ENCODE data around the gene LRP1B. TPM values are rescaled to one million over a fixed set of nuclear protein-coding genes. Genes with fewer than 3 reads are reported as not detected.

The LRP1B gene
- total RNA-seq, 1 experiment from 2014 or later: not detected

DNA sequence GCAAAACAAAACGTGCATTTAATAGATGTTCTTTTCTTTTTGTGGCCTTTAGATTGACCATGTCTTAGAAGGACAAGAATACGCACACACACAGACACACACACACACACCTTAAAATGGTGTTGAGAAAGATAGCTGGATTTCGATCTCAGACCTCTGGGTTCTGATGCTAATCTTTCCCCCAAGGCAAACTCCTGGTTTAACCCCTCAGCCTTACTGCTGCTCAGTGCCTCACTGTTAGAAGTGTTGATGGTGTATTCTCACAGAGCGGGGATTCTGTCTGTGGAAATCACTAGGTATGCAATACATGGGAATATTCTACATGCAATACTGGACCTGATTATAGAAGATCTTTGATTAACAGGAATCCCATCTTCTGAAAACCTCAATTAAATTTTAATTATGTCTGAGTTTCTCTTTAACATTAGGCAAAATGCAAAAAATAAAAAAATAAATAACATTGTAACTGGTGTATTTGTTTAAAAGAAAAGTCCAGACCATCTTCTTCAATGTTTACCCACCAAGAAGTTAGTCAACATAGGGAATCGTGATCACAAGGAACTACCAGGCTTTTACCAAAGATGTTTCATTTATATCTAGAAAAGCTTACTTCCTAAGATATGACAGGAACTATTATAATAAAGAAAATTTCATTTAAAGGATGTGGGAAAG, 613.5 kb downstream of the LRP1B start:
- DNase-seq (ENCODE audit: low read depth): no peak

DNA sequence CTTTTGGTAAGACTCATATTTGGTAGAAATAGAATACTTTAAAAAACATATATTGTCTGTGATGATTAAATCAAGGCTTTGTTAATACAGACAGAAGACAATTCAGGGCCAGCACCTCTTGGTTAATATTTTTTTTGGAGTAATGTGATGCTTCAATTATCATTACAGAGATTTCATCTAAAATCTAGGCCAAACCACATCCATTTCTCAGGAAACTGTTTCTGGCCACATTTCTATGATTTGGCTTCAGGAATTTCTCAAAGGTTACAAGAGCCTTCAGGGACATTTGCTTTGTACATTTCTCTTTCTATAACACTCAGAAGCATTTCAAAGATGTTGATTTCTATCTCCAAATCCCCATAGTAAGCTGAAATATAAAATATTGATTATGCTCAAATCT, 614.9 kb downstream of the LRP1B start:
- no peak for DNase-seq (ENCODE audit: low read depth)

DNA sequence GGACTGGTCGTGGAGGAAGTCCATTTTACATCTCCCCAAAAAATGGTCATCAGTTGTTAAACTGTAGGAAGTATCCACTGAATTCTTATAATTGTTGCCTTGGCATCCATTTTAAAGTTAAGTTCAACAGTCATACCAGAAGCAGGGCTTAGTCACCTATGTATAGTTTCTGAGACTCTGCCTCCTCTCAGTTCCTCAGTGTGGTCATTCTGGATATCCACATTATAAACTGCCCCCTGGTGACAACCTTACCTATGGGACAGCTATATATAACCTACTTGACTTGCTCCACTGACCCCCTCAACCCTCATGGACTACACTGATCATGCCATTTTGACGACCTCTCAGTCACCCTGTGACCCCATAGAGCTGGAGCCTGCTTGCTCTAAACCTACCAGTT, 617.0 kb downstream of the LRP1B start:
- no peak for DNase-seq (ENCODE audit: low read depth)

- DNase-seq (ENCODE audit: low read depth): no peak
Measured at GRCh38 chr2:141508806-141509595, 621.8 kb downstream of the LRP1B start.

DNA sequence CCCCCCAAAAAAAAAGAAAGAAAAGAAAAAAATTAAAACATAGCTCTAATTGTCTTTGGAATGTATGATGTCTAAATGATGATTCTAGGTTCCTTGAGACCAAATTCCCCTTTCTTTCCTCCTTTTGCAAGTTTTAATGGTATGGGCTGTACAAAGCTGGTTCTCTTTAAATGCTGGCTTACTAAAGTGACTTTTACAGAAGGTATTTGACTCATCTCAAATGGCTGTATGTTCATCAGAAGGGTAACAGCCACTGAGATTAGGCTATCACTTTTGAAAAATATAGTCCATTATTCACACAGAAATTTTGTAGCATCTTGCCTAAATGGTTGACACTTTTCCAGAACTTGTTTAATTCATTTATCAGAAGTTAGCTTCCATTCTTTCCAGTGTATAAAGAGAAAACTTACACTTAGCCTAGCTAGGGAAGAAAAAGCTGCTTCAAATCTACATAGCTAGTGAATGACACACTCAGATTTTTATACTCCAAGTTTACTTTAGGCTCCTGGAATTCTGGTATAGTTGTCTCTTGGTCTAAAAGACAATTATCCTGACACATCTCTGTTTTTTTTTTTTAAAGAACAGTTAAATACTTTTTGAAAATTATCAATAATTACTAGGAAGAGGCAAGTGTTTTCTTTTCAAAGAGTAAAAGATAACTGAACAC, 622.6 kb downstream of the LRP1B start:
- no peak for DNase-seq (ENCODE audit: low read depth)

- DNase-seq (ENCODE audit: low read depth): no peak
Measured at GRCh38 chr2:141506135-141506534, 624.7 kb downstream of the LRP1B start.

DNA sequence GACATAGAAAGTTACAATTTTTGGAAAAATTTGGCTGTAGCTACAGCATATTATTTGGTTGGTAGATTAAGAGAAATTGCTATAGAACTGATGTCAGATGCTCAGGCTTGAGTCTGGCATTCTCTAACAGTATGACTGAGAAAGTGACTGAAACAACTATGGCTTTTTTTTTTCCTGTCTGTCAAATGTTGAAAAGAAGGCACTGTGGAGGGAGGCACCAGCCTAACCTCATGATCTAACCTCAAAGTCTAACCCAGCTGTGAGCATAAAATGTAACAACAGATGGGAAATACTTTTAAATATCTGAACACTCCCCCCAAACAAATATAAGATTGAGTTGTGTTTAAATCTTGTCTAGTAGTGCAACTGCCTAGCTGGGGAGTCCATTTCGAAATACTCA, 629.1 kb downstream of the LRP1B start:
- DNase-seq (ENCODE audit: low read depth): no peak

- no peak for DNase-seq (ENCODE audit: low read depth)
Measured at GRCh38 chr2:141499123-141499522, 631.7 kb downstream of the LRP1B start.

- DNase-seq (ENCODE audit: low read depth): no peak
Measured at GRCh38 chr2:141498561-141498960, 632.3 kb downstream of the LRP1B start.

- no peak for DNase-seq (ENCODE audit: low read depth)
Measured at GRCh38 chr2:141497272-141497671, 633.5 kb downstream of the LRP1B start.

- no peak for DNase-seq (ENCODE audit: low read depth)
Measured at GRCh38 chr2:141496810-141497209, 634.0 kb downstream of the LRP1B start.

DNA sequence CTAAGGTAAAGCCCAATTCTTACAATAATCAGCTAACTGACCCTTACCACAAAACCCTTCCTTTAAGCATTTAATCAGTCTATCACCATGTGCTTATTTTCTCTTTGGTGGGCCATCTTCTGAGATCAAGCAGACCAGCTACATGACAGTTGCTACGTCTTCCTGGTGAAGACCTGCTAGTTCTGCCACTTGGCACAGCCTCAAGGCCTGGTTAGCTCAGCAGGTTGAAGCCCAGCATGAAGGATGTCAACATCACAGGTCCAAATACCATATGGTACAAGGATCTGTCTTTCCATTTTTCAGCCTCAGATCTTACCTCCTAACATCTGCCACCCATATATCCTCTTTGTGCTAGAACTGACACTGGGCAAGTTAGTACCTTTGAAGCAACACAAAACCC, 636.9 kb downstream of the LRP1B start:
- DNase-seq (ENCODE audit: low read depth): no peak

GRCh38 chr2:141492816-141493215, 638.0 kb downstream of the LRP1B start:
- no peak for DNase-seq (ENCODE audit: low read depth)

- no peak for DNase-seq (ENCODE audit: low read depth)
Measured at GRCh38 chr2:141490886-141491285, 639.9 kb downstream of the LRP1B start.

GRCh38 chr2:141482697-141483096, 648.1 kb downstream of the LRP1B start:
- DNase-seq (ENCODE audit: low read depth): no peak

GRCh38 chr2:141475801-141476200, 655.0 kb downstream of the LRP1B start:
- no peak for DNase-seq (ENCODE audit: low read depth)

DNA sequence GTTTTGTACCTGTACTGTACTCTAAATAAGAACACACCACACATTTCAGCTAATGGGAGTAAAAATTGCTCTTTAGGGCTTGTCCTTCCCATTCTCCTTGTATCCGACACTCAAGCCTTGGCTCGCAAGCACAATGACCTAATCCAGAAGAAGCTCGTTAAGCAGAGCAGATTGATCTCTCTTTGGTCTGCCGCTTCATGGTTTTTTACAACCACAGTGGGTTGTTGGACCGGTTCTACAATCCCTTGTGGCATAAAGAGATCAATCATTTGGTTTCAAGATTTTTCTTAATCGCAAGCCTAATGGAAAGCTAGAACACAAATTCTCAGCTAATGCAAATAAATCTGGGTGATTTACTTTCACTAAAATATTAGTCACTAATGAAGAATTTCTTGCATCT, 662.1 kb downstream of the LRP1B start:
- DNase-seq (ENCODE audit: low read depth): no peak

DNA sequence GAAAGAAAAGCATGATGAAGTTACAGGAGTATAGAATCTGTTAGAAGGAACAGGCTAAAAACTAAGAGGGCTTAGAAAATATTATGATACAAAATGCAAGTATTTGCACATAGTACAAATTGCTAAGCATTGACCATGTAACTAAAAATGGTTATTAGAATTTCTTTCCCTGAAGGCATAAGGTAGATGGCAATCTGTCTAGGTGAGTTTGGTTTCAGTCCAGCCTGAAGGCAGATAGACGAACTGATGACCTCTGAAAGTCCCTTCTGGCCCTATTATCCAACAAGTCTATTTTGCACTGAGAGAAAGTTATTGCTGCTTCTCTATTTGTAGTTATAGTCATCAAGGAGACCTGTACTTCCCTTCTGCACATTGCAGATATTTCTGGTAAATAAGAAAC, 663.5 kb downstream of the LRP1B start:
- no peak for DNase-seq (ENCODE audit: low read depth)

DNA sequence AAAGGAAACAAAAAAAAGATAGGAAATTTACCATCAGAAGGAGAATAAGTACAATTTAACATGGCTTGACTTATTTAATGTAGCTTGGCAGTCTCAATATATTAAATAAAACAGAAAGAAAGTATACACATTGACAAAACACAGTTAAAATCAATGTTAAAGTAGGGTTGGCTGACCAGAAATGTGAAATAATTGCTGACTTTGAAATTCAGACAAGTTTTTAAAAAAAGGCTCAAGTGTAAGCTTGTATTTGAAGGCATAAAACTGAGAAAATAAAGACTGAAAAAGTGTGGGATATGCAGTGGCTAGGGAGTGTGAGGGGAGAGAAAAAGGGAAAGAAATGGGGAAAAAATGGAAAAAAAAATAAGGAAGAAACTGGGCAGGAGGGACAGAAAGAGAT, 665.8 kb downstream of the LRP1B start:
- no peak for DNase-seq (ENCODE audit: low read depth)

- no peak for DNase-seq (ENCODE audit: low read depth)
Measured at GRCh38 chr2:141458351-141458750, 672.5 kb downstream of the LRP1B start.

DNA sequence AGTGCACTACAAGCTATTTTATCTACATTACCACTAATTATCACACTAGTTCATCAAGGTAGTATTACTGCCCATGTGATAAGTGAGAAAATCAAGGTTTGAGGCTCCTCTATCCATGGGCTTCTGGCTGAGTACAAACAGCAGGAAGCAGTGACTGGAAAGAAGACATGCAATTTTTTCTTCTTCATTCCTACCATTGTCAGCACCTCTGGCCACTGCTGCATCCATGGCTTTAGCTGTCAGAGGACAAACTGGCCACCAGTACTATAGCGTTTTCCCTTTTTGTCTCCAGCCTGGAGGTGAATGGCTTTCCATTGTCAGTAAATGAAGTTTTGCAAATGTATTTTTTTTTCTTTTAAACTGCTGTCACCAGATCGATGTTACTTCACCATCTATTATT, 674.9 kb downstream of the LRP1B start:
- DNase-seq (ENCODE audit: low read depth): no peak

GRCh38 chr2:141455211-141455826, 675.5 kb downstream of the LRP1B start:
- no peak for DNase-seq (ENCODE audit: low read depth)

Data from M059J (cell line).